HG03520 (cell line): Measurements from ENCODE around the gene EHF.
A peak's percentile ranks its signal among the peaks of the same experiment; 100 is the strongest.

ENCODE experiments used
- ATAC-seq: cut with Tn5 transposase; IDR thresholded peaks from one replicate; pipeline ENCODE4 v1.9.1; 2021; ENCODE audit warnings: mild to moderate bottlenecking, moderate library complexity; ENCODE audit not compliant: unreplicated experiment

EHF gene

GRCh38 chr11:34623463-34623862 lies 2.6 kb downstream of the EHF start:
- ATAC-seq: no peak

GRCh38 chr11:34624069-34624468 lies 3.2 kb downstream of the EHF start:
- ATAC-seq: peak; percentile 75

GRCh38 chr11:34625576-34625975 lies 4.7 kb downstream of the EHF start:
- ATAC-seq: no peak

DNA sequence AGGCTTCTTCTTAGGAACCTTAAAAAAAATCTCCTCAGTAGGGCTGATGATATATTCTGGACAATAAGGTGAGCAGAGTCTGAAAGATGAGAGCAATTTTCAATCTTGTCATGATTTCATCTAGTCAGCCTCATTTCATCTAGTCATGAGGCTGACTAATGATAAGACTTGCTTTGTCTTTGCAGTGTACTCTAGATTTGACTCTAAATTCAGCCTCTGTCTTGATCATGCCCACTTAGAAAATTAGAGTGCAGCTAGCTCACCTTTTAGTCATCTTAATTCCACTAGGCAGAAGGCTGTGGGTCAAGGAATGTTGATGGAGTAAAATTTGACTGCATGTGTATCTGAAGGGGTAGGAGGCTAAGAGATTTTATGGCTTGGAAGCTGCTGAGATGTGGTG lies 5.5 kb downstream of the EHF start:
- no peak for ATAC-seq

DNA sequence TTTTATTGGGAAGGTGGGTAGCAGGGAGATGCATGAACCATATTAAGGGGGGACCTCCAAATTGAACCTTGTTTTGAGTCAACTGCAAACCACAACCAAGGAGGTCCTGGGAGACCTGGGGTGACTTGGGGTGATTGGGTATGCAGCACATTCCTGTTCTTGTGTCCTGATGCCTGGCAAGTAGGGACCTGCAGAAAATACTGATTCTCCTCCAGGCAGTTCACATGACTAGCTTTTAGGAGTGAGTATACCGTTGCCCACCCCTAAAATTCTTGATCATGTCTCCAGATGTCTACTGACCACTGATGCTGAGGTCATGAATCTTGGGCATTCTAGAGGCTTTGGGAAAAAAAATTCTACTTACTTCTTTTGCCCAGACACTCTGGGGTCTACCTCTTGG lies 6.3 kb downstream of the EHF start:
- no peak for ATAC-seq

DNA sequence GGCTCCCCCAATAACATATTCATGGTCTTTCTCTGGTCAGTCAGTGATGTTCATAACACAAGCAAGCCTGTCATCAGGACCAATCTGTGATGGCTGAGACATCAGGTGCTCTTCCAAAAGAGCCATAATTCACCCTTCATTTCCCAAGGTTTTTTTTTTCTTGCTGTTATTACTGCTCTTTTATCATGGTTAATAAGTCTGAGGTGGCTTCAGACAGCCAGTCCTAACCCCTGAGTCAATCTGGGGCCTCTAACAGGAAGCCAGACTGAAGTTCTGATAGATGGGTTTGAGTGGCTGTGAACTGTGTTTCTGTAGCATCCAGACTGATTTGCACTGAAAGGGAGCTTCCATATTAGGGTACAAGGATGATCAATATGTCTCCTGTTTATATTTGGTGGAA lies 8.8 kb downstream of the EHF start:
- no peak for ATAC-seq

DNA sequence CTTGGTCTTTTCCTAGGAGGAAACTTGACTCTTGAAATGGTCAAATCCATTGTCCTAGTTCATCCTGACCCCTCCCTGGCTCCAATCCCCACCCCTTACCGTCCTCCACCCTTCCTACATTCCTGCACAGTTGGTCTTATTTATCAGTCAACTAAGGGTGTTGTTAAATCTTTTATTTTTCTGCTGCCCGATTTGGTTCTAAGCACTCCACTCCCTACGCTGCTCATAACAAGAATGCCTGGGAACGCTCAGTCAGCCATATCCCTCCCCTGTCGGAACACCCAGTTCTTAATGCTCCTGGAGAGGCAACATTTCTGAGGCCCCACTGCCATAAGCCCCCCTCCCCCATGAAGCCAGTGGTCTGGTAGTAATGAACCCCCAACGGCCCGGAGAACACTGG lies 9.7 kb downstream of the EHF start:
- ATAC-seq: no peak

GRCh38 chr11:34631297-34631696 lies 10.4 kb downstream of the EHF start:
- no peak for ATAC-seq

DNA sequence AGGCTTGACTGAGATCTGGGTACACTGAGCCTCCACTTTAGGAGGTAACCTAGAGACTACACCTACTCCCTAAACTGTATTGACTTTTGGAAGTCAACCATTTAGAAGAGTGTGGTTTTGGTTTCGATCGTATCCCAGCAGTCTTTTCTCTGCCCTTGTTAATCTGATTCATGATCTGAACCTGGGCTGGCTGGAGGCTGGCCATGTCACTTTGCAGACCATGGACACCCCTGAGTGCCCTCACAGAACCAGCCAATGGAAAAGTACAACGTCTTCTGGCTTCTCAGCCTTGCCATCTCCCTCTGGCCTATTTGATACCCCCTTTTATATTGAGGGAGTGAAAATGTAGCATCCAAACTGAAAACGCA lies 10.8 kb downstream of the EHF start:
- ATAC-seq: no peak

- ATAC-seq: no peak
Measured at GRCh38 chr11:34632105-34632791, 11.4 kb downstream of the EHF start.

- no peak for ATAC-seq
Measured at GRCh38 chr11:34633640-34633989, 12.7 kb downstream of the EHF start.

- ATAC-seq: peak; percentile 79
Measured at GRCh38 chr11:34633990-34634693, 13.2 kb downstream of the EHF start.

DNA sequence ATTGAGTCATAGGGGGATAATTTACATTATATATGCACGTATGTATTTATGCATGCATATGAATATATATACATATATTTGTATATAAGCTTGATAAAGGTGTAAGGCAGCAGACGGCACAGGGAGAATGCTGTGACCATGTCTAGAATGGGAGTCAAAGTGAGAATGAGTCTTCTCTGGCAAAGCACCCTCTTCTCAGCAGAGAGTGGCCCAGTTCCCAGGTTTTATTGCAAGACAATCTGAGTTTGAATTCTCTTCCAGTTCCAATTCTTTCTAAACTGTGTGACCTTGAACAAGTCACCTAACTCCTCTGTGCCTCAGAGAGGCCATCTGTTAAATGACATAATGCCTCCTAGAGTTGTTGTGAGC lies 13.8 kb downstream of the EHF start:
- no peak for ATAC-seq

- no peak for ATAC-seq
Measured at GRCh38 chr11:34636127-34636526, 15.2 kb downstream of the EHF start.

DNA sequence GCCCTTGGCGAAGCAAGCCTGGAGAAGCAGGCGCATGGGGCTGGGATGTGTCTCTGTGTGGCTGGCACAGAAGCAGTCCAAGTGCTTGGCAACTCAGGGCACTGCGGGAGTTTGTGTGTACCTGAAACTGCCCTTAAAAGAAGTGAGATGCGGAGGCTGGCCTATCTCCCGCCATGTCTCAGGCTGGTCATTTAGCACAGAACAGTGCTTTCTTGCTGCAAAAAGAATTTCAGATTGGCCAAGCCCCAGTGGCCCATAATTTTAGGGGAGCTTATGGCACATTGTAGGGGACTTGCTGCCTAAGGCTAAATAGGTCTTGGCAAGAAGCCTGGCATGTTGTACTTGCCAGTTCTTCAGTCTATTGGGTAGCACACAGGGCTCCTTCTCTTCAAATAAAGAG lies 16.4 kb downstream of the EHF start:
- ATAC-seq: no peak

DNA sequence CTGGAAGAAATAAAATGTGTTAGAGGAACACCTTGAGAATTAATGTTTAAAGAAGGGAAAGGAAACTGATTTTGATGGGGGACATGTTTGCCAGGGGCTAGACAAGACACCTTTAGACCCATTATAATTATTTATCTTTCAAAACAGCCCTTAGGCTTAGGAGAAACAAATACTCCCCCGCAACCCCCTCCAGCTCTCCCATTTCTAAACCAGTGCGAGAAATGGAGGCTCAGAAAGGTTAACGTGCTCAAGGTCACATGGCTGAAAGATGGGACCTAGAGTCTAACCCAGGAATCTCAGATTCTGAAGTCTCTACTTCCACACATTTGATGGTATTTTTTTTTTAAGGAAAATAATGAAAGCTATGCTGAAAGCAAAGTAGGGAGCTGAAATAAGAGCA lies 18.0 kb downstream of the EHF start:
- ATAC-seq: no peak

GRCh38 chr11:34639545-34639944 lies 18.7 kb downstream of the EHF start:
- no peak for ATAC-seq

DNA sequence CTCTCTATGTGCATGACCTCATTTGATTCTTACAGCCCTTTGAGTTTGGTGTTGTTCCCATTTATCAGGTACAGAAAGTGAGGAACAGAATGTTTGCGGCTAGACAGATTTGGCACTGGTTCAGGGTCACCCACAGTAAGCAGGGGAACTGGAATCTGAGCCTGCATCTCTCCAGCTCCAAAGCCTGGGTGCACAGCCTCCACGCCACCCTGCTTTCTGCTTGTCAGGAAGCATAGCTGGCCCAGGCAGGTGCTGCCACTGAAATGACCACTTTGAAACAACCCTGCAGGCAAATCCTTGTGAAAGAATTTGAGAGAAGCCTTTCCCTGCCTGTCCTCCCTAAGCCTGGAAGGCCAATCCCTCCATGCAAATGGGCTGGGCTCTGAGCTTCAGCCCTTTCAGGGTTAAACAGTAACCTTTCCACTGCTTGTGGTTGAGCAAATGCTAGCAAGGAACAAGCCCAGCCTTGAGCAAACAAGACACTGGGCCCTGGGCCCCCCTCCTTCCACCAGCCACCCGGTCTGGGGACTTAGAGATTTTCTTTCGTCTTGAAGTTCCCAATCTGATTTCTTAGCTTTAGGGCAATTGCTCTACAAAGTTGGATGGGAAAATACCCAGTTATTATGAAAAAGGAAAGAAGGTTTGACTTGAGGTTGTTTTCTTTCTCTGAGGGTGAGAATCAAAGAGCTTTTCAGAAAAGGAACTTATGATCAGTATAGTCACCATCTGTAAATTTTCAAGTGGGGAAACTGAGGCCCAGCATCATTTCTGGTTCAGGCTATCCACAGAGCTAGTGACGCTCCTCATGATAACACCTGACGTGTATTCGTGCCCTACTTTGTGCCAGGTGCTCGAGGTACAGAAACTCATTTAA lies 19.4 kb downstream of the EHF start:
- peak; percentile 61 for ATAC-seq

GRCh38 chr11:34640924-34641275 lies 20.0 kb downstream of the EHF start:
- no peak for ATAC-seq

- ATAC-seq: no peak
Measured at GRCh38 chr11:34641456-34641855, 20.6 kb downstream of the EHF start.

DNA sequence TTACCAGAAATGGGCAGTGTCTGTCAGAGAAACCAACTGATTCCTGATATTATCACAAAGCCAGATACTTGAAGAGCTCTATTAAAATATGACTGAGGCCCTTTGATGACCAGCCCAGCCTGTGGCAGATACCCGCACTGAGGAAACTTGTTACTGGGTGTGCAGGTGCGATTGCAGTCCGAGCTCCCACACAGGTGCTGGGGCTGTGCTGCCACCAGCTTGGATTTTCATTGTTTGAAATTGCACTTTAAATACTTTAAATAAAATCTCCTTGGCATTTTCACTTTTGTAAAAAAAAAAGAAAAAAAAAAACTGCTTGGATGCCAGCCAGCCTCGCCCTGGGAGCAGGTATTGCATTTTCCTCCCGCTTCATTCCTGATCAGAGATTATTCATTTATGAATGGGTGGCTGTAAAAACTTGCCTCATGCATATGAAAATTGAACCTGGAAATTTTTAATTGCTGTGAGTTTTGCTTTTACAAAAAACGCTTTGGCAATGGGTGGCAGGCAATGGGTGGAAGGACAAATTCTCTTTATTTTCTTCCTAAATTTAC lies 21.2 kb downstream of the EHF start:
- ATAC-seq: no peak

- ATAC-seq: no peak
Measured at GRCh38 chr11:34642873-34643272, 22.0 kb downstream of the EHF start.
